Suppressor macrophage treated with lipopolysaccharide for 1 hour (primary cell): ENCODE results near the gene RPP14.

Source experiments
- DNase-seq, 3 donors: peaks; one replicate each; pipeline ENCODE4 v3.0.0-alpha.2; 2020 to 2022

Gene RPP14

DNA sequence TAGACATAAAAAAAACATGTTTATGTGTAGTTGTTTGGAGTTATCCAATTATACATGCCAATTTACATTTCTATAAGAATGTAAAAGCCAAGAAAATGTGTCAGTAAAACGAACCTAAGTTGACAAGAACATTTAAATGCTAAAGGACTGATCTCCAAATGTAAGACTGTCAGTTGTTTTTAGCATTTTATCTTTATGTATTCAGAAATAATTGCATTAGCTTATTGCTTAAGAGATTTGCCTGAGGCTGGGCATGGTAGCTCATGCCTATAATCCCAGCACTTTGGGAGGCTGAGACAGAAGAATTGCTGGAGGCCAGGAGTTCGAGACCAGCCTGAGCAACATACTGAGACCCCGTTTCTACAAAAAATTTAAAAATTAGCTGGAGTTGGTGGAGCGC, 53.6 kb downstream of the RPP14 start:
- DNase-seq: no peak

DNA sequence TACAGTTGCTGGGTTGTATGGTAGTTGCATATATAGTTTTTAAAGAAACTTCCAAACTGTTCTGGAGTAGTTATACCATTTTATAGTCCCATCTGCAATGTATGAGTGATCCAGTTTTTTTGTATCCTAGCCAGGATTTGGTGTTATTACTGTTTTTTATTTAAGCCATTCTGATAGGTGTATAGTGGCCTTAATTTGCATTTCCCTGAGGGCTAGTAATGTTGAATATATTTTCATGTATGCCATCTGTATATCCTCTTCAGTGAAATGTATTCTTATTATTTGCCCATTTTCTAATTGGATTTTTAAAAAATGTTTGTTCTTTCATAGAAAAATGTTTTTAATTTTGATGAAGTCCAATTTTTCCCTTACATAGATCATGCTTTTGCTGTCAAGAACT, 55.8 kb downstream of the RPP14 start:
- no peak for DNase-seq

DNA sequence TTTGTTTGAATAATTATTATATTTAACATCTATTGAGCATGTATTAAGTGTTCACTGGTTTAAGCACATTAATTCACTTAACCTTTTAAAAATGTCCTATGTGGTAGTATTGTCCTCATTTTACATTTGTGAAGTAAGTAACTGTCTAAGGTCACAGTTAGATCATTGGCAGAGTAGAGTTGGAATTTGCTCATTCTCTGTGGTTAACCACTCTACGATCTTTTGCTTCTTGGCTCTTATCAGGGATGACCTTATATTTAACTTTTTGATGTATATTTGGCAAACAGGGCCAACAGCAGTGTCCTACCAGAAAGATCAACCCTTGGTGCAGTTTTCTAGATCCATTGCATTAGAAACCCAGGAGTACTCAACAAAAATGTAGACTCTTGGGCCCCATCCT, 60.7 kb downstream of the RPP14 start:
- DNase-seq: no peak

DNA sequence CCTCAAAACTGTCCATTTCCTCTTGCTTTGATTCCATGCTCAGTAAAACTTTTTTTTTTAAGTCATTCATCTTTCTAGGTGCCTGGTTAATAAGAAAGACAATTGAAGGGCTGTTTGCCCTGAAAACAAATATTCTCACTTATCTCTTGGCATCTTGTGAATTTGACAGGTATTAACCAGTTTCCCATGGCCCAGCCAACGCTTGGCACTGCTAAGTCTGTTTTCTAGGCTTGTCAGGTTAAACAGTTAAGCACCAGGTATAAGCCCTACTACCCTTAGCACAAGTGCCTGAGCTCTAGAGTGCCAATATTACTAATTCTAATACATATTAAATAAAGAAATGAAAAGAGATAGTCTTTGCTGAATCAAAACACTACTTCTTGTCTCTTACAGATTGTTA, 63.0 kb downstream of the RPP14 start:
- DNase-seq: no peak
